ENCODE results near the gene RHOBTB3. TPM values are rescaled to one million over a fixed set of nuclear protein-coding genes. Genes with fewer than 3 reads are reported as not detected.
A peak's percentile ranks its signal among the peaks of the same experiment; 100 is the strongest.
"Not testable (repeated sequence)": the region's sequence is repeated elsewhere in the genome, so short reads cannot be mapped to it uniquely, and the experiment has no call there.

Gene RHOBTB3
- total RNA-seq, 1 experiment from 2014 or later, result 84.3 TPM

- H3K27me3 ChIP-seq (ENCODE audit: insufficient read depth, low read length); CTCF ChIA-PET; H4K20me1 ChIP-seq (ENCODE audit: insufficient read depth); BruUV-seq (replicated peaks); H3K9me3 ChIP-seq (ENCODE audit: control insufficient read depth in 1 of 2, insufficient read depth in 1 of 2, low read depth in 1 of 2, low read length in 2 of 2); H3K36me3 ChIP-seq (ENCODE audit: control insufficient read depth in 1 of 2, insufficient read depth in 2 of 2, low read length in 2 of 2); H3K9me2 ChIP-seq (ENCODE audit: insufficient read depth); H3K79me2 ChIP-seq (ENCODE audit: insufficient read depth, low read length); RAD21 ChIA-PET (ENCODE audit: low non-redundant PET in 1 of 2, low total read pairs in 2 of 2, uncharacterized antibody in 2 of 2, unreplicated experiment in 2 of 2); POLR2A ChIA-PET: not testable (repeated sequence)
- TF ChIP-seq FOSL1 (IDR thresholded peaks at IDR 0.05; ENCODE audit: low read depth) (peak; percentile 72), YY1 (IDR thresholded peaks at IDR 0.05; ENCODE audit: extremely low read depth, insufficient replicate concordance, low read depth, low read length) (peak; percentile 27), TCF7L2 (IDR thresholded peaks at IDR 0.05; ENCODE audit: borderline replicate concordance, extremely low read depth, insufficient read depth, insufficient read length) (peak; percentile 84), JUND (IDR thresholded peaks at IDR 0.05) (peak; percentile 64), POLR2A (IDR thresholded peaks at IDR 0.05; ENCODE audit: borderline replicate concordance, extremely low read depth, insufficient read depth, insufficient read length) (peak; percentile 7), SP1 (IDR thresholded peaks at IDR 0.05; ENCODE audit: low read depth) (peak; percentile 9; the same call in 1 of the 2 replicates)
- Histone ChIP-seq H2AFZ (ENCODE audit: low read depth, low read length, poor library complexity, severe bottlenecking) (peak overlapping the region; percentile 91), H3K4me3 (replicated peaks in 1 of 2; ENCODE audit: low read depth in 1 of 2, low read length in 2 of 2) (peak overlapping the region; percentile 29 to 54), H3K4me2 (ENCODE audit: low read length) (peak overlapping the region; percentile 88), H3K4me1 (ENCODE audit: control insufficient read depth in 1 of 2, insufficient read depth in 2 of 2, low read length in 2 of 2) (peaks cover 55 to 71% of the 10 kb centered on the region in 2 experiments), H3K9ac (ENCODE audit: low read length) (peak overlapping the region; percentile 45), H3K27ac (ENCODE audit: low read depth, low read length) (peak overlapping the region; percentile 90)
- intact Hi-C loops (cut with micrococcal nuclease), result loop anchor here (2.0 kb wide), 1 partner anchor 112 kb away; the partner anchor contains the start of gene GLRX
- ATAC-seq (peak; percentile 46), DNase-seq (ENCODE audit: low read depth, low spot score) (peak; percentile 69)
These were observed 20.3 kb upstream of the RHOBTB3 start for GRCh38 chr5:95710651-95711500.
